ENCODE data around the gene CNTNAP4.

DNA sequence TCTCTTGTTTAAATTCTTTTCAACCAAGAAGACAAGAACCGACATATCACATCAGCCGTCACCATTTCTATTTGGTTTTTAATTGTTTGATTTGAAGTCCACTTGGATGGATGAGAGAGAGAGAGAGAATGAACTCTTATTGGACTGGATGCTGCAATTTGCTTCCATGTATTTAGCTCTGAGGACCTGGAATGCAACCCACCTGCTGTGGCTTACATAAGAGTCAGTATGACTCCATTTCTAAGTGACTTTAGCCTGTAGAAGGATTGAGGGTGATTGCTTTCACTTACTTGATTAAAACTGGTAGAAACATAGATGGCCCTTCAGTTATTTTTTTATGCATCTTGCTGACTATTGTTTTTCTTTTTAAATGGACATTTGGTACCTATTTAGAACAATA, 296.1 kb downstream of the CNTNAP4 start:
- TF ChIP-seq, protein P1, sequence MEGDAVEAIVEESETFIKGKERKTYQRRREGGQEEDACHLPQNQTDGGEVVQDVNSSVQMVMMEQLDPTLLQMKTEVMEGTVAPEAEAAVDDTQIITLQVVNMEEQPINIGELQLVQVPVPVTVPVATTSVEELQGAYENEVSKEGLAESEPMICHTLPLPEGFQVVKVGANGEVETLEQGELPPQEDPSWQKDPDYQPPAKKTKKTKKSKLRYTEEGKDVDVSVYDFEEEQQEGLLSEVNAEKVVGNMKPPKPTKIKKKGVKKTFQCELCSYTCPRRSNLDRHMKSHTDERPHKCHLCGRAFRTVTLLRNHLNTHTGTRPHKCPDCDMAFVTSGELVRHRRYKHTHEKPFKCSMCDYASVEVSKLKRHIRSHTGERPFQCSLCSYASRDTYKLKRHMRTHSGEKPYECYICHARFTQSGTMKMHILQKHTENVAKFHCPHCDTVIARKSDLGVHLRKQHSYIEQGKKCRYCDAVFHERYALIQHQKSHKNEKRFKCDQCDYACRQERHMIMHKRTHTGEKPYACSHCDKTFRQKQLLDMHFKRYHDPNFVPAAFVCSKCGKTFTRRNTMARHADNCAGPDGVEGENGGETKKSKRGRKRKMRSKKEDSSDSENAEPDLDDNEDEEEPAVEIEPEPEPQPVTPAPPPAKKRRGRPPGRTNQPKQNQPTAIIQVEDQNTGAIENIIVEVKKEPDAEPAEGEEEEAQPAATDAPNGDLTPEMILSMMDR (IDR thresholded peaks at IDR 0.05; ENCODE audit: low read depth, low read length, poor library complexity, severe bottlenecking), result no peak
- TF ChIP-seq EZH2phosphoT487 (IDR thresholded peaks at IDR 0.05; ENCODE audit: borderline replicate concordance, low read length), result no peak
